Parathyroid adenoma (tissue), 2 donors: ENCODE data around the gene PAXX.

ENCODE experiments used
- H2AFZ ChIP-seq: fragments of 300-600 bp; sonication (generic); one replicate; pipeline ENCODE4 v1.7.0; 2017; ENCODE audit warnings: antibody characterized with exemption, mild to moderate bottlenecking
- H3K27ac ChIP-seq: fragments of 300-600 bp; sonication (generic); one replicate; pipeline ENCODE4 v1.7.0; 2017
- H3K27me3 ChIP-seq: fragments of 300-600 bp; sonication (generic); one replicate; pipeline ENCODE4 v1.7.0; 2017; ENCODE audit warnings: low read length; ENCODE audit not compliant: control insufficient read depth, insufficient read depth
- H3K36me3 ChIP-seq: fragments of 300-600 bp; sonication (generic); one replicate; pipeline ENCODE4 v1.7.0; 2017; ENCODE audit warnings: low read length; ENCODE audit not compliant: control insufficient read depth, insufficient read depth
- H3K4me1 ChIP-seq: fragments of 300-600 bp; sonication (generic); one replicate; pipeline ENCODE4 v1.7.0; 2017; ENCODE audit warnings: control low read depth
- H3K4me2 ChIP-seq: fragments of 300-600 bp; sonication (generic); one replicate; pipeline ENCODE4 v1.7.0; 2017; ENCODE audit warnings: low read length
- H3K4me3 ChIP-seq: fragments of 300-600 bp; sonication (generic); one replicate; pipeline ENCODE4 v1.7.0; 2017; ENCODE audit warnings: low read depth, low read length
- H3K79me2 ChIP-seq: fragments of 300-600 bp; sonication (generic); one replicate; pipeline ENCODE4 v1.7.0; 2017; ENCODE audit warnings: control low read depth
- H3K9ac ChIP-seq: fragments of 300-600 bp; sonication (generic); one replicate; pipeline ENCODE4 v1.7.0; 2017; ENCODE audit warnings: mild to moderate bottlenecking
- H3K9me3 ChIP-seq: fragments of 300-600 bp; sonication (generic); one replicate; pipeline ENCODE4 v1.7.0; 2017; ENCODE audit warnings: low read length; ENCODE audit not compliant: control insufficient read depth
- TF ChIP-seq, protein P1 (sequence below): fragments of 300-600 bp; sonication (generic); IDR thresholded peaks from one replicate; pipeline ENCODE4 v1.7.0; 2017; ENCODE audit warnings: antibody characterized with exemption, mild to moderate bottlenecking
- donor health status: primary hyperparathyroidism.

Gene PAXX

DNA sequence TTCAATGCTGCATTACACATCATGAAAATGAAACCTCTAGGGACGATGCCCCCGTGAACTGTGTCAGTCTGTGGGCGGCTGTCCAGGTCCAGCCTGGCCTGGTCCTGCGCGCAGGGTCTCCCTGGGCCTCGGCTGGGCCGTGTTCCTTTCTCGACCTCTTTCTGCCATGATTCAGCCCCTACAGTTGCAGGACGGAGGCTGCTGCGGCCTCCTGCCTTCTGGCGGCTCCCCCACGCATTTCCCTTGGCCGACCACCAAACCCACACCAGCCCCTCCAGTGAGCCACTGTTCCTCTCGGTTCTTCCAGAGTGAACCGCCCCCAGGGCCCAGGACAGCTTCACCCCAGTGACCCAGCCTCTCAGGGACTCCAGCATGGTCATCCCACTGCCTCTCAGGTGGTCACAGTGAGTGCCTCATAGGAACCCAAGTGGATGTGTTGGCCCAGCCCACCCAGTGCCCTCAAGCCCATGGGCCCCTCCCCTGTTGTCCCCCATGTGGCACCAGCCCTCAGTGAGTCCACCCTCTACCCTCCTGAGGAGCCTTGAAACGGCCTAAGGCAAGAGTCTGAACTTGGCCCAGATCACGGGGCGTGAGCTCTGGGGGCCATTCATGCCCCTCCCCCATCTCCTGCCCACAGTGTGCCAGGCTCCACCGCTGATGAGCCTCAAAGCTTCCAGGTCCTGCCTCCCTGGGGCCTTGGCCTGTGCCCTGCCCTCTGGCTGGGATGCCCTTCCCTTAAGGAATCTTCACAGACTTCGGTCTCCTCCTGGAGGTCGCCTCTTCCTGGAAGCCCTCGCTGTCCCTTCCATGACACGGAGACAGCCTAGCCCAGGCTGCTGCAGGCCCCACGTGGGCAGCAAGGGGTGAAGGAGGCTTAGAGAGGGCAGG, 14.1 kb downstream of the PAXX start:
- no peak overlapping the region for H2AFZ ChIP-seq
- H3K4me1 ChIP-seq = no peaks in the 10 kb centered on the region
- H3K9me3 ChIP-seq = no peaks in the 10 kb centered on the region
- H3K27me3 ChIP-seq = no peaks in the 10 kb centered on the region
- no peak overlapping the region for H3K9ac ChIP-seq
- no peaks in the 10 kb centered on the region for H3K36me3 ChIP-seq
- TF ChIP-seq, protein P1, sequence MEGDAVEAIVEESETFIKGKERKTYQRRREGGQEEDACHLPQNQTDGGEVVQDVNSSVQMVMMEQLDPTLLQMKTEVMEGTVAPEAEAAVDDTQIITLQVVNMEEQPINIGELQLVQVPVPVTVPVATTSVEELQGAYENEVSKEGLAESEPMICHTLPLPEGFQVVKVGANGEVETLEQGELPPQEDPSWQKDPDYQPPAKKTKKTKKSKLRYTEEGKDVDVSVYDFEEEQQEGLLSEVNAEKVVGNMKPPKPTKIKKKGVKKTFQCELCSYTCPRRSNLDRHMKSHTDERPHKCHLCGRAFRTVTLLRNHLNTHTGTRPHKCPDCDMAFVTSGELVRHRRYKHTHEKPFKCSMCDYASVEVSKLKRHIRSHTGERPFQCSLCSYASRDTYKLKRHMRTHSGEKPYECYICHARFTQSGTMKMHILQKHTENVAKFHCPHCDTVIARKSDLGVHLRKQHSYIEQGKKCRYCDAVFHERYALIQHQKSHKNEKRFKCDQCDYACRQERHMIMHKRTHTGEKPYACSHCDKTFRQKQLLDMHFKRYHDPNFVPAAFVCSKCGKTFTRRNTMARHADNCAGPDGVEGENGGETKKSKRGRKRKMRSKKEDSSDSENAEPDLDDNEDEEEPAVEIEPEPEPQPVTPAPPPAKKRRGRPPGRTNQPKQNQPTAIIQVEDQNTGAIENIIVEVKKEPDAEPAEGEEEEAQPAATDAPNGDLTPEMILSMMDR = no peak
- H3K79me2 ChIP-seq = no peaks in the 10 kb centered on the region
- no peak overlapping the region for H3K4me2 ChIP-seq
- H3K27ac ChIP-seq = no peak overlapping the region
- H3K4me3 ChIP-seq = no peak overlapping the region

GRCh38 chr9:137007108-137007815, 15.0 kb downstream of the PAXX start:
- Histone ChIP-seq H3K4me1 (no peaks in the 10 kb centered on the region), H3K36me3 (no peaks in the 10 kb centered on the region), H3K9ac (no peak overlapping the region), H3K79me2 (no peaks in the 10 kb centered on the region), H3K27me3 (no peaks in the 10 kb centered on the region), H3K27ac (no peak overlapping the region), H3K9me3 (no peaks in the 10 kb centered on the region), H3K4me3 (no peak overlapping the region), H2AFZ (no peak overlapping the region), H3K4me2 (no peak overlapping the region)
- TF ChIP-seq, protein P1 = no peak

DNA sequence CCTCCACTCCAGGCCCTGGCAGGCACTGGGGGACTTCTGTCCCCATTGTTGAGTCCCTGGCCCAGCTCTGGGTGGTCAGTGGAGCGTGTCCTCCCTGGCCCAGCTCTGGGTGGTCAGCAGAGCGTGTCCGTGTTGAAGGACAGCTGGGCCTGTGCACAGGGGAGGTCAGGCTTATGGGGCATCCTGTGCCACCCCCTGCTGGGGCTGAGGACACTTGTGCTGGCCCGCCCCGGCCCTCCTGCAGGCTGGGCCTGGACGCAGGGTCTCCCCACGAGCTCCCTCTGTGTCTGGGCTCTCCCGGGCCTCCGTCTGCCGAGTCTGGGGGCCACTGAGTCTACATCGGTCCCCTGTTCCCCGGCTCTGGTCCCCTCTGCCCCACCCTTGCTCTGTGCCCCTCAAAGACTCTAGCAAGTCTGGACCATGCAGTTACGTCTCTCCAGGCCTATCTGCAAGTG, 15.6 kb downstream of the PAXX start:
- Histone ChIP-seq H3K4me3 (no peak overlapping the region), H3K4me1 (no peaks in the 10 kb centered on the region), H3K9ac (no peak overlapping the region), H3K4me2 (no peak overlapping the region), H3K27ac (no peak overlapping the region), H3K27me3 (no peaks in the 10 kb centered on the region), H3K79me2 (no peaks in the 10 kb centered on the region), H2AFZ (no peak overlapping the region), H3K36me3 (no peaks in the 10 kb centered on the region), H3K9me3 (no peaks in the 10 kb centered on the region)
- TF ChIP-seq, protein P1 = no peak

DNA sequence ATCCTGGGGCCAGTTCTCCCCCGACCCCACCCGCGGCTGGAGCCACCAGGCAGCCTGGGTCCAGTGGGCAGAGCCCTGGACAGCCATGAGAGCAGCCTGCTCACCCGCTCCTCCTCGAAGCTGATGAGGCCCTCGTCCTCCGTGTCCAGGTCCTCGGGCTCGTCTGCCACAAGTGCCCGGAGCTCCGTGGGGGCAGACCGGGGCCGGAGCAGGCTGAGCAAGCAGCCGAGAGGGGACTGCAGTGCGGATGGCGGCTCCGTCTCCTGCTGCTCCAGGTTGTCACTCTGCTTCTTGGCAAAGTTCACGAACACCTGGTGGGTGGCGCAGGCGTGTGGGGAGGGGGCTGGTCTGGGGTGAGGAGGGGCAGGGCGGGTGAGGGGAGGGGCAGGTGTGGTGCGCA, 16.1 kb downstream of the PAXX start:
- Histone ChIP-seq H3K4me3 (no peak overlapping the region), H3K4me2 (no peak overlapping the region), H3K36me3 (no peaks in the 10 kb centered on the region), H2AFZ (no peak overlapping the region), H3K27me3 (no peaks in the 10 kb centered on the region), H3K27ac (no peak overlapping the region), H3K79me2 (no peaks in the 10 kb centered on the region), H3K9ac (no peak overlapping the region), H3K9me3 (no peaks in the 10 kb centered on the region), H3K4me1 (no peaks in the 10 kb centered on the region)
- TF ChIP-seq, protein P1 = no peak
